Measurements from ENCODE around the gene CTSV. TPM values are rescaled to one million over a fixed set of nuclear protein-coding genes. Genes with fewer than 3 reads are reported as not detected.

The CTSV gene
- total and polyA plus RNA-seq, 2 experiments from 2014 or later = 63.4 to 97.9 TPM

DNA sequence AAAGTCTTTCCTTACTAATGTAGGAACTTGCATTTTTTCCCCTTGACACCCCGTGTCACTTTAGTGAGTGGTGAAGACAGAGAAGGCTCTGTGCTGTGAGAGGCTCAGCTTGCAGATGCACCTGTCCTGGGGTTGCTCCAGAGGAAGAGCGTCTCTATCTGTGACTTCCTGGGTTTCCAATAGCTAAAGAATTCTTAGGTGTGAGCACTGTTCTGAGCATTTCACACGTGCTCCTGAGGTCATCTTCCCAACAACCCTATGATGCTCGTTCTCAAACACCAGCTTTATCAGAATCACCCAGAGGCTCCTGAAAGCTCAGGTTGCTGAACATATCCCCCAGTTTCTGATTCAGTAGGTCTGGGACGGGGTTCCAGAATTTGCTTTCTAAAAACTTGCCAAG lies 6.4 kb upstream of the CTSV start:
- H3K27me3 Mint-ChIP-seq (ENCODE audit: insufficient read depth, low read depth, poor library complexity) = peaks cover 13% of the 10 kb centered on the region
- Histone ChIP-seq H3K27me3 (ENCODE audit: insufficient read depth) (no peaks in the 10 kb centered on the region), H3K27ac (ENCODE audit: low read depth) (no peak overlapping the region), H3F3A (replicated peaks; ENCODE audit: low read depth) (0 out of 2 replicates have a peak, but pooled peaks cover 4% of the 10 kb centered on the region), H3K4me2 (no peak overlapping the region), H3K79me2 (replicated peaks; ENCODE audit: insufficient read depth) (no peaks in the 10 kb centered on the region), H2AFZ (peak overlapping the region; percentile 47; the same call in 1 of the 2 replicates), H3K36me3 (ENCODE audit: insufficient read depth) (no peaks in the 10 kb centered on the region), H3K4me3 (no peak overlapping the region), H3K9me2 (ENCODE audit: insufficient read depth) (no peaks in the 10 kb centered on the region), H4K20me1 (replicated peaks; ENCODE audit: insufficient read depth) (no peaks in the 10 kb centered on the region), H3K4me1 (ENCODE audit: insufficient read depth) (peaks cover 25% of the 10 kb centered on the region)
- peaks cover 4% of the 10 kb centered on the region; the same call in 2 of the 3 replicates for H3K9me3 Mint-ChIP-seq
- H3K36me3 Mint-ChIP-seq (ENCODE audit: low read depth) = peaks cover 1% of the 10 kb centered on the region
- DNase-seq (ENCODE audit: low spot score) (peak; percentile 18), ATAC-seq (peak; percentile 12; the same call in 2 of the 3 replicates)
- H3K4me3 Mint-ChIP-seq = no peak overlapping the region; the same call in 2 of the 3 replicates
- no peak overlapping the region for H3K27ac Mint-ChIP-seq
- H3K4me1 Mint-ChIP-seq = peaks cover 29% of the 10 kb centered on the region
- TF ChIP-seq, protein P1, sequence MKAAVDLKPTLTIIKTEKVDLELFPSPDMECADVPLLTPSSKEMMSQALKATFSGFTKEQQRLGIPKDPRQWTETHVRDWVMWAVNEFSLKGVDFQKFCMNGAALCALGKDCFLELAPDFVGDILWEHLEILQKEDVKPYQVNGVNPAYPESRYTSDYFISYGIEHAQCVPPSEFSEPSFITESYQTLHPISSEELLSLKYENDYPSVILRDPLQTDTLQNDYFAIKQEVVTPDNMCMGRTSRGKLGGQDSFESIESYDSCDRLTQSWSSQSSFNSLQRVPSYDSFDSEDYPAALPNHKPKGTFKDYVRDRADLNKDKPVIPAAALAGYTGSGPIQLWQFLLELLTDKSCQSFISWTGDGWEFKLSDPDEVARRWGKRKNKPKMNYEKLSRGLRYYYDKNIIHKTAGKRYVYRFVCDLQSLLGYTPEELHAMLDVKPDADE (IDR thresholded peaks at IDR 0.05) = no peak
- no peak for TF ChIP-seq POLR2AphosphoS5 (IDR thresholded peaks at IDR 0.05; ENCODE audit: low read depth)
- no peak for TF ChIP-seq NANOG (IDR thresholded peaks at IDR 0.05; ENCODE audit: borderline replicate concordance)
- no peak for TF ChIP-seq CREB1 (CRISPR knock-in tag; IDR thresholded peaks at IDR 0.05; ENCODE audit: low read depth)
- TF ChIP-seq, protein P2, sequence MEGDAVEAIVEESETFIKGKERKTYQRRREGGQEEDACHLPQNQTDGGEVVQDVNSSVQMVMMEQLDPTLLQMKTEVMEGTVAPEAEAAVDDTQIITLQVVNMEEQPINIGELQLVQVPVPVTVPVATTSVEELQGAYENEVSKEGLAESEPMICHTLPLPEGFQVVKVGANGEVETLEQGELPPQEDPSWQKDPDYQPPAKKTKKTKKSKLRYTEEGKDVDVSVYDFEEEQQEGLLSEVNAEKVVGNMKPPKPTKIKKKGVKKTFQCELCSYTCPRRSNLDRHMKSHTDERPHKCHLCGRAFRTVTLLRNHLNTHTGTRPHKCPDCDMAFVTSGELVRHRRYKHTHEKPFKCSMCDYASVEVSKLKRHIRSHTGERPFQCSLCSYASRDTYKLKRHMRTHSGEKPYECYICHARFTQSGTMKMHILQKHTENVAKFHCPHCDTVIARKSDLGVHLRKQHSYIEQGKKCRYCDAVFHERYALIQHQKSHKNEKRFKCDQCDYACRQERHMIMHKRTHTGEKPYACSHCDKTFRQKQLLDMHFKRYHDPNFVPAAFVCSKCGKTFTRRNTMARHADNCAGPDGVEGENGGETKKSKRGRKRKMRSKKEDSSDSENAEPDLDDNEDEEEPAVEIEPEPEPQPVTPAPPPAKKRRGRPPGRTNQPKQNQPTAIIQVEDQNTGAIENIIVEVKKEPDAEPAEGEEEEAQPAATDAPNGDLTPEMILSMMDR (conservative IDR thresholded peaks at IDR 0.05; ENCODE audit: low read depth in 2 of 2) = no peak
- TF ChIP-seq, protein P3, sequence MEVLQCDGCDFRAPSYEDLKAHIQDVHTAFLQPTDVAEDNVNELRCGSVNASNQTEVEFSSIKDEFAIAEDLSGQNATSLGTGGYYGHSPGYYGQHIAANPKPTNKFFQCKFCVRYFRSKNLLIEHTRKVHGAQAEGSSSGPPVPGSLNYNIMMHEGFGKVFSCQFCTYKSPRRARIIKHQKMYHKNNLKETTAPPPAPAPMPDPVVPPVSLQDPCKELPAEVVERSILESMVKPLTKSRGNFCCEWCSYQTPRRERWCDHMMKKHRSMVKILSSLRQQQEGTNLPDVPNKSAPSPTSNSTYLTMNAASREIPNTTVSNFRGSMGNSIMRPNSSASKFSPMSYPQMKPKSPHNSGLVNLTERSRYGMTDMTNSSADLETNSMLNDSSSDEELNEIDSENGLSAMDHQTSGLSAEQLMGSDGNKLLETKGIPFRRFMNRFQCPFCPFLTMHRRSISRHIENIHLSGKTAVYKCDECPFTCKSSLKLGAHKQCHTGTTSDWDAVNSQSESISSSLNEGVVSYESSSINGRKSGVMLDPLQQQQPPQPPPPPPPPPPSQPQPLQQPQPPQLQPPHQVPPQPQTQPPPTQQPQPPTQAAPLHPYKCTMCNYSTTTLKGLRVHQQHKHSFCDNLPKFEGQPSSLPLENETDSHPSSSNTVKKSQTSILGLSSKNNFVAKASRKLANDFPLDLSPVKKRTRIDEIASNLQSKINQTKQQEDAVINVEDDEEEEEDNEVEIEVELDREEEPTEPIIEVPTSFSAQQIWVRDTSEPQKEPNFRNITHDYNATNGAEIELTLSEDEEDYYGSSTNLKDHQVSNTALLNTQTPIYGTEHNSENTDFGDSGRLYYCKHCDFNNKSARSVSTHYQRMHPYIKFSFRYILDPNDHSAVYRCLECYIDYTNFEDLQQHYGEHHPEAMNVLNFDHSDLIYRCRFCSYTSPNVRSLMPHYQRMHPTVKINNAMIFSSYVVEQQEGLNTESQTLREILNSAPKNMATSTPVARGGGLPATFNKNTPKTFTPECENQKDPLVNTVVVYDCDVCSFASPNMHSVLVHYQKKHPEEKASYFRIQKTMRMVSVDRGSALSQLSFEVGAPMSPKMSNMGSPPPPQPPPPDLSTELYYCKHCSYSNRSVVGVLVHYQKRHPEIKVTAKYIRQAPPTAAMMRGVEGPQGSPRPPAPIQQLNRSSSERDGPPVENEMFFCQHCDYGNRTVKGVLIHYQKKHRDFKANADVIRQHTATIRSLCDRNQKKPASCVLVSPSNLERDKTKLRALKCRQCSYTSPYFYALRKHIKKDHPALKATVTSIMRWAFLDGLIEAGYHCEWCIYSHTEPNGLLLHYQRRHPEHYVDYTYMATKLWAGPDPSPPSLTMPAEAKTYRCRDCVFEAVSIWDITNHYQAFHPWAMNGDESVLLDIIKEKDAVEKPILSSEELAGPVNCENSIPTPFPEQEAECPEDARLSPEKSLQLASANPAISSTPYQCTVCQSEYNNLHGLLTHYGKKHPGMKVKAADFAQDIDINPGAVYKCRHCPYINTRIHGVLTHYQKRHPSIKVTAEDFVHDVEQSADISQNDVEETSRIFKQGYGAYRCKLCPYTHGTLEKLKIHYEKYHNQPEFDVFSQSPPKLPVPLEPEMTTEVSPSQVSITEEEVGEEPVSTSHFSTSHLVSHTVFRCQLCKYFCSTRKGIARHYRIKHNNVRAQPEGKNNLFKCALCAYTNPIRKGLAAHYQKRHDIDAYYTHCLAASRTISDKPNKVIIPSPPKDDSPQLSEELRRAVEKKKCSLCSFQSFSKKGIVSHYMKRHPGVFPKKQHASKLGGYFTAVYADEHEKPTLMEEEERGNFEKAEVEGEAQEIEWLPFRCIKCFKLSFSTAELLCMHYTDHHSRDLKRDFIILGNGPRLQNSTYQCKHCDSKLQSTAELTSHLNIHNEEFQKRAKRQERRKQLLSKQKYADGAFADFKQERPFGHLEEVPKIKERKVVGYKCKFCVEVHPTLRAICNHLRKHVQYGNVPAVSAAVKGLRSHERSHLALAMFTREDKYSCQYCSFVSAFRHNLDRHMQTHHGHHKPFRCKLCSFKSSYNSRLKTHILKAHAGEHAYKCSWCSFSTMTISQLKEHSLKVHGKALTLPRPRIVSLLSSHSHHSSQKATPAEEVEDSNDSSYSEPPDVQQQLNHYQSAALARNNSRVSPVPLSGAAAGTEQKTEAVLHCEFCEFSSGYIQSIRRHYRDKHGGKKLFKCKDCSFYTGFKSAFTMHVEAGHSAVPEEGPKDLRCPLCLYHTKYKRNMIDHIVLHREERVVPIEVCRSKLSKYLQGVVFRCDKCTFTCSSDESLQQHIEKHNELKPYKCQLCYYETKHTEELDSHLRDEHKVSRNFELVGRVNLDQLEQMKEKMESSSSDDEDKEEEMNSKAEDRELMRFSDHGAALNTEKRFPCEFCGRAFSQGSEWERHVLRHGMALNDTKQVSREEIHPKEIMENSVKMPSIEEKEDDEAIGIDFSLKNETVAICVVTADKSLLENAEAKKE (CRISPR knock-in tag; IDR thresholded peaks at IDR 0.05) = no peak
- TF ChIP-seq, protein P4, sequence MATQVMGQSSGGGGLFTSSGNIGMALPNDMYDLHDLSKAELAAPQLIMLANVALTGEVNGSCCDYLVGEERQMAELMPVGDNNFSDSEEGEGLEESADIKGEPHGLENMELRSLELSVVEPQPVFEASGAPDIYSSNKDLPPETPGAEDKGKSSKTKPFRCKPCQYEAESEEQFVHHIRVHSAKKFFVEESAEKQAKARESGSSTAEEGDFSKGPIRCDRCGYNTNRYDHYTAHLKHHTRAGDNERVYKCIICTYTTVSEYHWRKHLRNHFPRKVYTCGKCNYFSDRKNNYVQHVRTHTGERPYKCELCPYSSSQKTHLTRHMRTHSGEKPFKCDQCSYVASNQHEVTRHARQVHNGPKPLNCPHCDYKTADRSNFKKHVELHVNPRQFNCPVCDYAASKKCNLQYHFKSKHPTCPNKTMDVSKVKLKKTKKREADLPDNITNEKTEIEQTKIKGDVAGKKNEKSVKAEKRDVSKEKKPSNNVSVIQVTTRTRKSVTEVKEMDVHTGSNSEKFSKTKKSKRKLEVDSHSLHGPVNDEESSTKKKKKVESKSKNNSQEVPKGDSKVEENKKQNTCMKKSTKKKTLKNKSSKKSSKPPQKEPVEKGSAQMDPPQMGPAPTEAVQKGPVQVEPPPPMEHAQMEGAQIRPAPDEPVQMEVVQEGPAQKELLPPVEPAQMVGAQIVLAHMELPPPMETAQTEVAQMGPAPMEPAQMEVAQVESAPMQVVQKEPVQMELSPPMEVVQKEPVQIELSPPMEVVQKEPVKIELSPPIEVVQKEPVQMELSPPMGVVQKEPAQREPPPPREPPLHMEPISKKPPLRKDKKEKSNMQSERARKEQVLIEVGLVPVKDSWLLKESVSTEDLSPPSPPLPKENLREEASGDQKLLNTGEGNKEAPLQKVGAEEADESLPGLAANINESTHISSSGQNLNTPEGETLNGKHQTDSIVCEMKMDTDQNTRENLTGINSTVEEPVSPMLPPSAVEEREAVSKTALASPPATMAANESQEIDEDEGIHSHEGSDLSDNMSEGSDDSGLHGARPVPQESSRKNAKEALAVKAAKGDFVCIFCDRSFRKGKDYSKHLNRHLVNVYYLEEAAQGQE (IDR thresholded peaks at IDR 0.05; ENCODE audit: unreplicated experiment) = no peak
- TF ChIP-seq ZNF331 (CRISPR knock-in tag; IDR thresholded peaks at IDR 0.05; ENCODE audit: low read depth) = no peak
- TF ChIP-seq JUNB (IDR thresholded peaks at IDR 0.05; ENCODE audit: unreplicated experiment) = no peak

Measured in GM23338 (cell line).